Activated naive CD4-positive, alpha-beta T cell treated with anti-CD3 and anti-CD28 coated beads, Interleukin-2, amount 10 ng/mL, durations not matched to agents 7 days and 5 days (primary cell): ENCODE data around the gene ASB2.

Experiments
- CTCF ChIA-PET: fragments of 350-600 bp; sonication (Branson Sonifier 250); formaldehyde crosslinking; loops from one replicate; lab custom pipeline; 2021; ENCODE audit warnings: antibody characterized with exemption; lab: Charles Lee
- DNase-seq: peaks from one replicate; pipeline ENCODE4 v3.0.0-alpha.2; 2020
- H3K27ac Mint-ChIP-seq: one replicate; pipeline ENCODE4 v1.8.0; 2021; ENCODE audit warnings: mild to moderate bottlenecking, moderate library complexity, mixed read lengths
- H3K27me3 Mint-ChIP-seq: one replicate; pipeline ENCODE4 v1.8.0; 2021; ENCODE audit warnings: mild to moderate bottlenecking, mixed read lengths
- H3K36me3 Mint-ChIP-seq: one replicate; pipeline ENCODE4 v1.8.0; 2021; ENCODE audit warnings: mixed read lengths
- H3K4me1 Mint-ChIP-seq: one replicate; pipeline ENCODE4 v1.8.0; 2021; ENCODE audit warnings: mixed read lengths
- H3K4me3 Mint-ChIP-seq: one replicate; pipeline ENCODE4 v1.8.0; 2021; ENCODE audit warnings: mild to moderate bottlenecking, moderate library complexity, mixed read lengths
- H3K9me3 Mint-ChIP-seq: one replicate; pipeline ENCODE4 v1.8.0; 2021; ENCODE audit warnings: mixed read lengths

The ASB2 gene

GRCh38 chr14:93981316-93982229 is 5.2 kb upstream of the ASB2 start:
- Mint-ChIP-seq H3K4me1 (peaks cover 44% of the 10 kb centered on the region), H3K36me3 (peaks cover 30% of the 10 kb centered on the region), H3K4me3 (no peak overlapping the region), H3K27me3 (no peaks in the 10 kb centered on the region), H3K27ac (peak overlapping the region; percentile 14), H3K9me3 (peaks cover 30% of the 10 kb centered on the region)
- CTCF ChIA-PET = interaction anchor here (0.5 to 1.6 kb wide), 6 partner anchors 10 to 149 kb away, joined by 3 to 6 read pairs (median 4); no protein-coding TSS in a partner anchor
- DNase-seq = no peak

GRCh38 chr14:93980456-93981201 is 4.3 kb upstream of the ASB2 start:
- CTCF ChIA-PET = interaction anchor here (1.6 kb wide), 1 partner anchor 24 kb away, joined by 6 read pairs; no protein-coding TSS in a partner anchor
- H3K27ac Mint-ChIP-seq = no peak overlapping the region
- H3K36me3 Mint-ChIP-seq = peaks cover 37% of the 10 kb centered on the region
- DNase-seq = no peak
- H3K27me3 Mint-ChIP-seq = no peaks in the 10 kb centered on the region
- peaks cover 36% of the 10 kb centered on the region for H3K9me3 Mint-ChIP-seq
- H3K4me3 Mint-ChIP-seq = no peak overlapping the region
- H3K4me1 Mint-ChIP-seq = peaks cover 54% of the 10 kb centered on the region

- DNase-seq = no peak
- Mint-ChIP-seq H3K36me3 (peaks cover 47% of the 10 kb centered on the region), H3K27ac (peak overlapping the region; percentile 95), H3K9me3 (peaks cover 36% of the 10 kb centered on the region), H3K4me3 (peak overlapping the region; percentile 23), H3K27me3 (no peaks in the 10 kb centered on the region), H3K4me1 (peaks cover 70% of the 10 kb centered on the region)
- CTCF ChIA-PET = interaction anchor here (0.9 to 12.7 kb wide), 10 partner anchors 11 to 158 kb away, joined by 3 to 181 read pairs (median 4); partner anchors contain the start of gene CCDC197
Observed at GRCh38 chr14:93978735-93979134, 2.4 kb upstream of the ASB2 start.

- Mint-ChIP-seq H3K36me3 (peaks cover 50% of the 10 kb centered on the region), H3K4me3 (peak overlapping the region; percentile 79), H3K27me3 (no peaks in the 10 kb centered on the region), H3K27ac (peak overlapping the region; percentile 95), H3K4me1 (peaks cover 77% of the 10 kb centered on the region), H3K9me3 (peaks cover 36% of the 10 kb centered on the region)
- CTCF ChIA-PET = interaction anchor here (0.9 to 12.7 kb wide), 10 partner anchors 10 to 159 kb away, joined by 3 to 181 read pairs (median 4); partner anchors contain the start of gene CCDC197
- peak; percentile 84 for DNase-seq
Observed at GRCh38 chr14:93977790-93978581, 1.6 kb upstream of the ASB2 start.

- peak overlapping the region; percentile 79 for H3K4me3 Mint-ChIP-seq
- peaks cover 51% of the 10 kb centered on the region for H3K36me3 Mint-ChIP-seq
- H3K27ac Mint-ChIP-seq = peak overlapping the region; percentile 95
- CTCF ChIA-PET = interaction anchor here (3.0 to 12.7 kb wide), 2 partner anchors 21 to 38 kb away, joined by 27 to 181 read pairs; no protein-coding TSS in a partner anchor
- H3K4me1 Mint-ChIP-seq = peaks cover 85% of the 10 kb centered on the region
- H3K9me3 Mint-ChIP-seq = peaks cover 36% of the 10 kb centered on the region
- H3K27me3 Mint-ChIP-seq = no peaks in the 10 kb centered on the region
- DNase-seq = no peak
Observed at GRCh38 chr14:93977171-93977570, 801 bp upstream of the ASB2 start.

GRCh38 chr14:93975791-93976476 is 436 bp downstream of the ASB2 start:
- H3K4me1 Mint-ChIP-seq = peaks cover 94% of the 10 kb centered on the region
- peak overlapping the region; percentile 79 for H3K4me3 Mint-ChIP-seq
- CTCF ChIA-PET = interaction anchor here (0.6 to 12.7 kb wide), 7 partner anchors 14 to 161 kb away, joined by 3 to 181 read pairs (median 4); partner anchors contain the start of gene CCDC197
- peaks cover 34% of the 10 kb centered on the region for H3K9me3 Mint-ChIP-seq
- peak overlapping the region; percentile 95 for H3K27ac Mint-ChIP-seq
- no peaks in the 10 kb centered on the region for H3K27me3 Mint-ChIP-seq
- DNase-seq = peak; percentile 42
- peaks cover 49% of the 10 kb centered on the region for H3K36me3 Mint-ChIP-seq

GRCh38 chr14:93974833-93975232 is 1.5 kb downstream of the ASB2 start:
- no peak for DNase-seq
- CTCF ChIA-PET = interaction anchor here (0.9 to 12.7 kb wide), 8 partner anchors 12 to 162 kb away, joined by 3 to 181 read pairs (median 4); no protein-coding TSS in a partner anchor
- Mint-ChIP-seq H3K4me1 (peaks cover 97% of the 10 kb centered on the region), H3K36me3 (peaks cover 45% of the 10 kb centered on the region), H3K9me3 (peaks cover 29% of the 10 kb centered on the region), H3K27ac (peak overlapping the region; percentile 95), H3K4me3 (peak overlapping the region; percentile 79), H3K27me3 (no peaks in the 10 kb centered on the region)

GRCh38 chr14:93974299-93974698 is 2.1 kb downstream of the ASB2 start:
- Mint-ChIP-seq H3K4me3 (peak overlapping the region; percentile 79), H3K9me3 (peaks cover 27% of the 10 kb centered on the region), H3K36me3 (peaks cover 42% of the 10 kb centered on the region), H3K27ac (peak overlapping the region; percentile 95), H3K27me3 (no peaks in the 10 kb centered on the region), H3K4me1 (peaks cover 99% of the 10 kb centered on the region)
- CTCF ChIA-PET = interaction anchor here (0.9 to 12.7 kb wide), 7 partner anchors 11 to 47 kb away, joined by 3 to 181 read pairs (median 5); no protein-coding TSS in a partner anchor
- no peak for DNase-seq

GRCh38 chr14:93973607-93974006 is 2.8 kb downstream of the ASB2 start:
- DNase-seq = no peak
- H3K27ac Mint-ChIP-seq = peak overlapping the region; percentile 95
- H3K36me3 Mint-ChIP-seq = peaks cover 44% of the 10 kb centered on the region
- H3K27me3 Mint-ChIP-seq = no peaks in the 10 kb centered on the region
- CTCF ChIA-PET = interaction anchor here (0.9 to 12.7 kb wide), 5 partner anchors 11 to 48 kb away, joined by 3 to 181 read pairs (median 57); no protein-coding TSS in a partner anchor
- H3K4me3 Mint-ChIP-seq = no peak overlapping the region
- H3K4me1 Mint-ChIP-seq = peaks cover 99% of the 10 kb centered on the region
- H3K9me3 Mint-ChIP-seq = peaks cover 23% of the 10 kb centered on the region

GRCh38 chr14:93972618-93973205 is 3.7 kb downstream of the ASB2 start:
- Mint-ChIP-seq H3K9me3 (peaks cover 16% of the 10 kb centered on the region), H3K27ac (peak overlapping the region; percentile 87), H3K36me3 (peaks cover 36% of the 10 kb centered on the region), H3K4me3 (no peak overlapping the region), H3K27me3 (no peaks in the 10 kb centered on the region), H3K4me1 (peaks cover 99% of the 10 kb centered on the region)
- CTCF ChIA-PET = interaction anchor here (1.3 to 12.7 kb wide), 6 partner anchors 10 to 49 kb away, joined by 3 to 181 read pairs (median 30); no protein-coding TSS in a partner anchor
- DNase-seq = no peak

- peaks cover 6% of the 10 kb centered on the region for H3K9me3 Mint-ChIP-seq
- peak overlapping the region; percentile 78 for H3K4me3 Mint-ChIP-seq
- no peak for DNase-seq
- no peaks in the 10 kb centered on the region for H3K27me3 Mint-ChIP-seq
- peak overlapping the region; percentile 97 for H3K27ac Mint-ChIP-seq
- H3K4me1 Mint-ChIP-seq = peaks cover 98% of the 10 kb centered on the region
- CTCF ChIA-PET = interaction anchor here (0.8 to 12.7 kb wide), 9 partner anchors 9 to 207 kb away, joined by 3 to 181 read pairs (median 4); no protein-coding TSS in a partner anchor
- H3K36me3 Mint-ChIP-seq = peaks cover 32% of the 10 kb centered on the region
Observed at GRCh38 chr14:93971635-93972027, 4.7 kb downstream of the ASB2 start.
